Astrocyte (in vitro differentiated cells and primary cell): ENCODE results near the gene PRKAG2. TPM values are rescaled to one million over a fixed set of nuclear protein-coding genes. Genes with fewer than 3 reads are reported as not detected.

ENCODE experiments used
- DNase-seq: peaks from one replicate; pipeline ENCODE4 v3.0.0-alpha.2; 2010; ENCODE audit warnings: low read depth
- FAIRE-seq: peaks from 2 replicates; lab custom pipeline; 2011; peaks lifted over from hg19 to GRCh38; lab: Jason Lieb, UNC
- H2AFZ ChIP-seq: 2 replicates; pipeline ENCODE4 v1.6.0; 2012; ENCODE audit warnings: low read depth, low read length, inconsistent platforms
- H3K27ac ChIP-seq: 2 replicates; pipeline ENCODE4 v1.5.1; 2011; ENCODE audit warnings: low read depth, low read length, inconsistent platforms
- H3K27me3 ChIP-seq: 2 replicates; pipeline ENCODE4 v1.6.0; 2011; ENCODE audit warnings: low read length, inconsistent platforms; ENCODE audit not compliant: insufficient read depth
- H3K36me3 ChIP-seq: 2 replicates; pipeline ENCODE4 v1.5.1; 2011; ENCODE audit warnings: low read length, inconsistent platforms; ENCODE audit not compliant: insufficient read depth
- H3K4me1 ChIP-seq: 2 replicates; pipeline ENCODE4 v1.5.1; 2011; ENCODE audit warnings: low read length, inconsistent platforms; ENCODE audit not compliant: insufficient read depth
- H3K4me2 ChIP-seq: 2 replicates; pipeline ENCODE4 v1.6.0; 2012; ENCODE audit warnings: low read length, inconsistent platforms
- H3K4me3 ChIP-seq: 2 replicates; pipeline ENCODE4 v1.5.1; 2011; ENCODE audit warnings: low read depth, mild to moderate bottlenecking, low read length, inconsistent platforms; ENCODE audit not compliant: insufficient read depth
- H3K79me2 ChIP-seq: 2 replicates; pipeline ENCODE4 v1.6.0; 2012; ENCODE audit warnings: mild to moderate bottlenecking, low read length, inconsistent platforms; ENCODE audit not compliant: insufficient read depth
- H3K9ac ChIP-seq: 2 replicates; pipeline ENCODE4 v1.6.0; 2012; ENCODE audit warnings: mild to moderate bottlenecking, low read length, inconsistent platforms
- H3K9me3 ChIP-seq: 2 replicates; pipeline ENCODE4 v1.5.1; 2012; ENCODE audit warnings: low read depth, mild to moderate bottlenecking, low read length, inconsistent platforms; ENCODE audit not compliant: insufficient read depth
- H4K20me1 ChIP-seq: 2 replicates; pipeline ENCODE4 v1.6.0; 2012; ENCODE audit warnings: low read length, inconsistent platforms; ENCODE audit not compliant: insufficient read depth
- H3K27ac Mint-ChIP-seq: one replicate; pipeline ENCODE4 v1.8.0; 2021; ENCODE audit warnings: mild to moderate bottlenecking, mixed read lengths; ENCODE audit not compliant: unreplicated experiment
- H3K27me3 Mint-ChIP-seq: one replicate; pipeline ENCODE4 v1.8.0; 2021; ENCODE audit warnings: low read depth, mixed read lengths; ENCODE audit not compliant: unreplicated experiment
- H3K36me3 Mint-ChIP-seq: one replicate; pipeline ENCODE4 v1.8.0; 2021; ENCODE audit warnings: low read depth, mixed read lengths; ENCODE audit not compliant: unreplicated experiment
- H3K4me1 Mint-ChIP-seq: one replicate; pipeline ENCODE4 v1.8.0; 2021; ENCODE audit warnings: low read depth, mixed read lengths; ENCODE audit not compliant: unreplicated experiment
- H3K4me3 Mint-ChIP-seq: one replicate; pipeline ENCODE4 v1.8.0; 2021; ENCODE audit warnings: mild to moderate bottlenecking, moderate library complexity, mixed read lengths; ENCODE audit not compliant: unreplicated experiment
- H3K9me3 Mint-ChIP-seq: one replicate; pipeline ENCODE4 v1.8.0; 2021; ENCODE audit warnings: mild to moderate bottlenecking, mixed read lengths; ENCODE audit not compliant: unreplicated experiment
- EZH2 ChIP-seq: IDR thresholded peaks from 2 replicates; pipeline ENCODE4 v1.6.1; 2012; ENCODE audit warnings: mild to moderate bottlenecking, low read length, inconsistent platforms; ENCODE audit not compliant: insufficient read depth
- total RNA-seq: library from RNA; stranded (reverse); gene quantifications from 2 replicates; pipeline ENCODE4 v1.2.1, GENCODE V29; 2021
- TF ChIP-seq, protein P1 (sequence below): IDR thresholded peaks from 2 replicates; pipeline ENCODE4 v1.5.1; 2011; ENCODE audit warnings: low read depth, mild to moderate bottlenecking, inconsistent platforms, low read length, moderate library complexity; ENCODE audit not compliant: insufficient read depth

PRKAG2 gene
- total RNA-seq, 1 donor from 2014 or later, result 40.7 TPM

DNA sequence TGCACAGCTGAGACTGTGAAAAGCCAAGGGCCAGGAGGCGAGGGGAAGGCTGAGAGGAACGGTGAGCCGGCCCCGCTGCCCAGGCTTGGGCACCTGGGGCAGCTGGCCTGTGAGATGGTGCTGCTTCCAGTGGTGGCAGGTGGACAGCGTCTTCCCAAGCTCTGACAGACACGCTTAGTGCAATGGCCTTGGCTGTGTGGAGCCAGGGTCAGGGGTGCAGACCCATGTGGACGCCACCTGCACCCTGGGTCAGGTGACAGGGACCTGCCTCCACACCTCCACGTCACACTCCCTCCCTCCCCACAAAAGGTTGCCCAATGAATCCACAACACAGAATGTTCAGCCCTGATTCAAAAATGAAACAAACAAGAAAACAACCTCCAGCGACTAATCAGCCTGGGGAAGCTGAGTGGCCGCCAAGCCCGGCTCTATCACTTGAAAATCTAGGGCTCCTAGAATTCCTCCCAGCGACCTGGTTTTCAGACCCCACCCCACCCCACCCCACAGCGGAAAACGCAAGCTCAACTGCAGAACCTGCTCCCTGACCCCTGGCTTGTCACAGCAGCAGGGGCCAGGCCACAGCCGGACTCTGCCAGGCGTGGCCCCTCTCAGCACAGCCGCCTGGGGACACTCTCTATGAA, 54.3 kb downstream of the PRKAG2 start:
- Histone ChIP-seq H4K20me1 (no peaks in the 10 kb centered on the region), H3K36me3 (no peaks in the 10 kb centered on the region), H3K27me3 (peaks cover 18% of the 10 kb centered on the region), H2AFZ (no peak overlapping the region), H3K4me3 (no peak overlapping the region), H3K9me3 (no peaks in the 10 kb centered on the region), H3K27ac (no peak overlapping the region), H3K79me2 (no peaks in the 10 kb centered on the region), H3K4me2 (no peak overlapping the region), H3K4me1 (no peaks in the 10 kb centered on the region), H3K9ac (no peak overlapping the region)
- no peak for TF ChIP-seq EZH2
- TF ChIP-seq, protein P1, sequence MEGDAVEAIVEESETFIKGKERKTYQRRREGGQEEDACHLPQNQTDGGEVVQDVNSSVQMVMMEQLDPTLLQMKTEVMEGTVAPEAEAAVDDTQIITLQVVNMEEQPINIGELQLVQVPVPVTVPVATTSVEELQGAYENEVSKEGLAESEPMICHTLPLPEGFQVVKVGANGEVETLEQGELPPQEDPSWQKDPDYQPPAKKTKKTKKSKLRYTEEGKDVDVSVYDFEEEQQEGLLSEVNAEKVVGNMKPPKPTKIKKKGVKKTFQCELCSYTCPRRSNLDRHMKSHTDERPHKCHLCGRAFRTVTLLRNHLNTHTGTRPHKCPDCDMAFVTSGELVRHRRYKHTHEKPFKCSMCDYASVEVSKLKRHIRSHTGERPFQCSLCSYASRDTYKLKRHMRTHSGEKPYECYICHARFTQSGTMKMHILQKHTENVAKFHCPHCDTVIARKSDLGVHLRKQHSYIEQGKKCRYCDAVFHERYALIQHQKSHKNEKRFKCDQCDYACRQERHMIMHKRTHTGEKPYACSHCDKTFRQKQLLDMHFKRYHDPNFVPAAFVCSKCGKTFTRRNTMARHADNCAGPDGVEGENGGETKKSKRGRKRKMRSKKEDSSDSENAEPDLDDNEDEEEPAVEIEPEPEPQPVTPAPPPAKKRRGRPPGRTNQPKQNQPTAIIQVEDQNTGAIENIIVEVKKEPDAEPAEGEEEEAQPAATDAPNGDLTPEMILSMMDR, result no peak
- Mint-ChIP-seq H3K36me3 (no peaks in the 10 kb centered on the region), H3K9me3 (no peaks in the 10 kb centered on the region), H3K27ac (no peak overlapping the region), H3K4me3 (no peak overlapping the region), H3K4me1 (peaks cover 2% of the 10 kb centered on the region), H3K27me3 (peaks cover 59% of the 10 kb centered on the region)
- no peak for FAIRE-seq
- no peak for DNase-seq

DNA sequence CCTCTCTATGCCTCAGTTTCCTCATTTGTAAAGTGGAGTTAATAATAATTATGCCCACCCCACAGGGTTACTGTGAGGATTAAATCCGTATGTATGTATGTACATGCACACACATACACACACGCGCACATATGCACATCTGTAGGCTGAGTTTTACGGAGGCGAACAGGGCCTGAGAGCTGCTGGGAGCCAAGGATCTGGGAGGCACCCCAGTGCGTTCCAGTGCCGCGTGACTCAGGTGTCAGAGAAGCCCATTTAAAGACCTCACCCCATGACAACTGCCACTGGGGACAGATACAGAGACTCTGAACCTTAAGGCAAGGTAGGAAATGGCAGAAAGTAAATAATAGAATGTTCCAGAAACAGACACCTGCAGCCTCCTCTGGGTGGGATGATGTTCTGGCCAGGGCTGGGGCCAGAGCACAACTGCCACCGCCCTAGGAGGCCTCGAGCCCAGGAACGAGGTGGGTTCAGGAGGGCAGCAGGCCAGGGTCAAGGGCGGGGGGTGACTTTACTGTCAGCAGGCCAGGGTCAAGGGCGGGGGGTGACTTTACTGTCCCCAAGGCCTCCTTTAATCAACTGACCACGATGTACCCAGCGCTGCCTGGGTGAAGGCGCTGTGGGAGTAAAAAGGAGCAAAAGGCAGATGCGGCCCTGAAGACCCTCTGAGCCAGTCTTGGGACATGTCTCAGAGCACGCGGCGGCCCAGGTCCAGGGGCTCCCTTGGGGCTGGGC, 54.9 kb downstream of the PRKAG2 start:
- Histone ChIP-seq H3K4me2 (no peak overlapping the region), H2AFZ (no peak overlapping the region), H3K4me1 (no peaks in the 10 kb centered on the region), H3K36me3 (no peaks in the 10 kb centered on the region), H3K9ac (no peak overlapping the region), H3K79me2 (no peaks in the 10 kb centered on the region), H3K27ac (no peak overlapping the region), H3K9me3 (no peaks in the 10 kb centered on the region), H3K4me3 (no peak overlapping the region), H4K20me1 (no peaks in the 10 kb centered on the region), H3K27me3 (peaks cover 19% of the 10 kb centered on the region)
- FAIRE-seq, result no peak
- peaks cover 2% of the 10 kb centered on the region for H3K4me1 Mint-ChIP-seq
- H3K27me3 Mint-ChIP-seq, result peaks cover 65% of the 10 kb centered on the region
- peaks cover 2% of the 10 kb centered on the region for H3K9me3 Mint-ChIP-seq
- TF ChIP-seq, protein P1, result no peak
- no peak for TF ChIP-seq EZH2
- no peak overlapping the region for H3K4me3 Mint-ChIP-seq
- H3K27ac Mint-ChIP-seq, result no peak overlapping the region
- no peak for DNase-seq
- no peaks in the 10 kb centered on the region for H3K36me3 Mint-ChIP-seq

DNA sequence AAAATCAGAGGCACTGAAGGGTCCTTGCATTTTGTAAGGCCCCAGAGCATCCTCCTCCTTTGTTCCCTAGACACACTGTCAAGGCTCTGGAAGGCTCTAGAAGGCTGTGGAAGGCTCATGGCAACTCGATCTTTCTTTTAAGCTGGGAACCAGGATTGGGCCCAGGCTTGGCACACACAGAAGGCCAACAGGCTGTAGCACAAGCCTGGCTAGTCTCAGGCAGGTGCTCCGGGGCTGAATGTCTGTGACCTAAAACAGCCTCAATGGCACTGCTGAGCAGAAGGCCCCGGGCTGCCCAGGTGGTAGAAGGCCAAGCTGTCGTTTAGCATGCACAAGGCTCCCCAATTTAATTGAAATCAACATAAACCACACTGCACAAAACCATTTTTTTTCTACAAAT, 55.7 kb downstream of the PRKAG2 start:
- Histone ChIP-seq H4K20me1 (no peaks in the 10 kb centered on the region), H3K9me3 (no peaks in the 10 kb centered on the region), H3K27ac (no peak overlapping the region), H3K4me2 (no peak overlapping the region), H3K4me1 (no peaks in the 10 kb centered on the region), H2AFZ (no peak overlapping the region), H3K27me3 (peaks cover 19% of the 10 kb centered on the region), H3K9ac (no peak overlapping the region), H3K4me3 (no peak overlapping the region), H3K36me3 (no peaks in the 10 kb centered on the region), H3K79me2 (no peaks in the 10 kb centered on the region)
- H3K27me3 Mint-ChIP-seq, result peaks cover 66% of the 10 kb centered on the region
- no peak overlapping the region for H3K27ac Mint-ChIP-seq
- H3K9me3 Mint-ChIP-seq, result peaks cover 2% of the 10 kb centered on the region
- FAIRE-seq, result no peak
- no peak for DNase-seq
- no peaks in the 10 kb centered on the region for H3K36me3 Mint-ChIP-seq
- no peak overlapping the region for H3K4me3 Mint-ChIP-seq
- TF ChIP-seq EZH2, result no peak
- TF ChIP-seq, protein P1, result no peak
- H3K4me1 Mint-ChIP-seq, result peaks cover 2% of the 10 kb centered on the region
